Suppressor macrophage treated with lipopolysaccharide for 4 hours (primary cell): ENCODE results near the gene ZNF548.
"Not testable (repeated sequence)": the region's sequence is repeated elsewhere in the genome, so short reads cannot be mapped to it uniquely, and the experiment has no call there.

ENCODE experiments used
- DNase-seq: peaks from one replicate; pipeline ENCODE4 v3.0.0-alpha.2; 2020

The ZNF548 gene

DNA sequence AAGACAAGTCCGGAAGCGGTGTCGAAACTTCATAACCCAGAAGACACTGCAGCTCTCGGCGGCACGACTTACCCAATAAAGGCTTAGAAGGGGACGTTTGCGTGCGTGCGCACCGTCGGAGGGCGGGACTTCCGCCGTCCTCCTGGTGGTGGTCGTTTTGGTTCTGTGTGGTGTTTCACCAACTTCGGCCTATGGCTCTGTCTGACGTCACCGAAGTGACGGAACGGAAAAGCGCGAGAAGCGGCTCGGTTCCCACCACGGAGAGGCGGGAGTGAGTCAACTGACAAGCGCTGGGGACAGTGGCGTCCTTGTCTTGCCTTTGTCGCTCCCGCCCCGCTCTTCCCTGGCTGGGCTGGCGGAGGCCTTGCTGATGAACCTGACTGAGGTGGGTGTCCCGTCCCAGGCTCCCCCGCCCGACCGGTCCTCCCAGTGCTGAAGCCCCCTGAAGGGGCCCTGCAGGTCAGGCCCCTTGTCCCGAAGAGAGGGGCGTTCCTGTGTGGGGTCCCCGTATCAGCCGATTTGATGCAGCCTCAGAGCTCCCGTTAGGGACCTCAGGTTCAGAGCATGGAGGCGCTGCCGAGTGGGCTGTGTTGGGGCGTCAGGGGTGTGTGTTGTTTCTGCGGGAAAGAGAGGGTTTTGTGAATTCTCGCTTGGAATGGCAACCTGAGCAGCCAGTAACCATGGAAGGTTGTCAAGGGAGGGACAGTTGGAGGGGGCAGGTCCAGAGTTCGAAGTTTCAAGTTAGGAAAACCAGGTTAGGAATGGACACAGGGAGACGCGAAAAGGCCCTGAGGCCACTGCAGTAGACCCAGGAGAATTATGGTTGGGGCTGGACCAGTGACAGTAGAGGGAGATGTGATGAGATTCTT, at the start of gene ZNF548:
TSS of gene ZNF548 (plus strand) at position 125 of the 869 bp plus-strand sequence. CDS start at position 371, 246 bp downstream.
- DNase-seq = peak; percentile 97

DNA sequence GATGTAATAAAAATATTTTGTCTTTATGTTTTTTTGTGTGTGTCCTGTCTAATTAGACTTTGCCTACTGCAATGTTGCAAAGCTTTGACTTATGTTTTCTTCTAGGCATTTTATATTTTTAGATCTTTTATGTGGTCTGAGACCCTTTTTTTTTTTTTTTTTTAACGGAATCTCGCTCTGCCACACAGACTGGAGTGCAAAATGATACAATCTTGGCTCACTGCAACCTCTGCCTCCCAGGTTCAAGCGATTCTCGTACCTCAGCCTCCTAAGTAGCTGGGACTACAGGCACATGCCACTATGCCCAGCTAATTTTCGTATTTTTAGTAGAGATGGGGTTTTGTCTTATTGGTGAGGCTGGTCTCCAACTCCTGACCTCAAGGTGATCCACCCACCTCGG, 47.1 kb upstream of the ZNF548 start:
- no peak for DNase-seq

DNA sequence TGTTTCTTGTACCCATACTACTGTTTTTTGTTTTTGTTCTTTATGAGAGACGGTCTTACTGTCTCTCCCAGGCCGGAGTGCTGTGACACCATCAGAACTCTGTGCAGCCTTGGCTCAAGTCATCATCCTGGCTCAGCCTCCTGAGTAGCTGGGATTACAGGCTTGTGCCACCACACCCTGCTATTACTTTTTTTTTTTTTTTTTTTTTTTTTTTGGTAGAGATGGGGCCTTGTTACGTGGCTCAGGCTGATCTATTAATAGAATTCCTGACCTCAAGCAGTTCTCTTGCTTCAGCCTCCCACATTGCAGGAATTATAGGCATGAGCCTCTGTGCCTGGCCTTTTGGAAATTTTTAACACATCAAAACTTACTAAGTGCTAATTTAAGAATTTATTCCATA, 41.5 kb upstream of the ZNF548 start:
- DNase-seq = no peak

DNA sequence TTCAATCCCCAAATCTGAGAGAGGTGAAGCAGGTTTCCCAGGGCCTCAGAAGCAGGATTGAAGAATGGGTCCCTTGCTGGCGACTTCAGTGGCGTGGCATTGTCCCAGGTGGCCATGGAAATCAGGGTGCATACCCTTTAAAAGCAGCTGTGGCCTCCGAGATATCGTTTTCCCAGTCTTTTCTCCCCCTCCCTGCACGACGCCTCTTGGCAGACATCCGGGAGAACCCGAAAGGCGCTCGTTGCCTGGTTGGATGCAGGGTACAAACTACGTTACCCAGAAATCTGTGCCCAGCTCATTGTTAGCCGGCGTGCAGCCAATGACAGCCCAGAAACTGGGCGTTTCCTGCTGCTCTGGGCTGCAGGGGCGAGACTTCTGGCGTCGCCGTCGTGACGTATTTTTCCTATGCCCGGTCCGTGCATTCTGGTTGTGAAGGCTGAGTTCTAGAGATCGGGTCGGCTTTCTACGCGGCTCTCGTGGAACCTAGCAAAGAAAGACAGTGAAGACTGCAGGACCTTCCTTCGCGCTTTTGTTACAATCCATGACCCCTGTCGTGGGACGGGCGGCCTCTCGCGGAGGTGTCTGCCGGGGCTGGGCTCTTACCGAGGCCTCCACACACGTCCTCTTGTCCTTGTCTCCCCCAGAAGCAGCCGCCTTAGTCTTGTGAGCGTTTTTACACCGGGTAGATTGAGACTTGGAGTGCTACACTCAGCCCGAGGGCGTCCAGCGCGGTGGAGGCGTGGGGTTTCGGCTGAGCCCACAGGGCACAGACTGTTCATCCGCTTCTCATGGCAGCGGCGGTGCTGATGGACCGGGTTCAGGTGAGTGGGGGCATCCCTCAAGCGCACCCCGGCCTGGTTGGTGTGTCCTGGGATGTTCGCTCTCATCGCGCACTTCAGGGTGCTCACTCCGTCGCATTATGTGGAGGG, 38.5 kb upstream of the ZNF548 start, which contains the start of gene ZNF304:
TSS of gene ZNF304 (plus strand) at position 395 of the 929 bp plus-strand sequence. CDS start at position 789, 394 bp downstream.
- peak; percentile 92 for DNase-seq

DNA sequence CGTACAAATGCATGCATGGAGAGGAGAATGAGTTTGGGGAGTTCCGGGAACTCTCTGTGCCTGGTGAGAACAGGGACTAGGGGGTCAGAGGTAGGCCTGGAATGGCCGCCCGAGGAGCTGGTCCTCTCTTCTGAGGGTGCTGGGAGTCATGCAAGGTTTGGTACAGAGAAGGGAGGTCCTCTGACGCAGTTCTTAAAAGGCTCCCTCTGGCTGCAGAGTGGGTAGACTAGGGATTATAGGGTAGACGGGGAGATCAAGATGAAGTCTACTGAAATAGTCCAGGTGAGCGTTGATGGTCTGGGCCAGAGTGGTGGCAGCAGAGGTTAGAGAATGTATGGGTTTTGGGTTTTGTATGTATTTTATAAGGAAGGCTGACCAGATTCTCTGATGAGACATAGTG, 37.8 kb upstream of the ZNF548 start:
- DNase-seq = no peak

DNA sequence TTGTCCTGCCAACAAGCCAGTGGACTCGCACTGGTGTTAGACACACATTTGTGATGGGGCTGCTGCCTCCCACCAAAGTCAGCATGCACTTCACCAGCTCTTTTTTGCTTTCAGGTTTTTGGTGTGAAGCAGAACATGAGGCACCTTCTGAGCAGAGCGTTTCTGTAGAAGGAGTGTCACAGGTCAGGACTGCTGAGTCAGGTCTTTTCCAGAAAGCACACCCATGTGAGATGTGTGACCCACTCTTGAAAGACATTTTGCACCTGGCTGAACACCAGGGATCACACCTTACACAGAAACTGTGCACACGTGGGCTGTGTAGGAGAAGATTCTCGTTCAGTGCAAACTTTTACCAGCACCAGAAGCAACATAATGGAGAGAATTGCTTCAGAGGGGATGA, 33.7 kb upstream of the ZNF548 start:
- DNase-seq = no peak

DNA sequence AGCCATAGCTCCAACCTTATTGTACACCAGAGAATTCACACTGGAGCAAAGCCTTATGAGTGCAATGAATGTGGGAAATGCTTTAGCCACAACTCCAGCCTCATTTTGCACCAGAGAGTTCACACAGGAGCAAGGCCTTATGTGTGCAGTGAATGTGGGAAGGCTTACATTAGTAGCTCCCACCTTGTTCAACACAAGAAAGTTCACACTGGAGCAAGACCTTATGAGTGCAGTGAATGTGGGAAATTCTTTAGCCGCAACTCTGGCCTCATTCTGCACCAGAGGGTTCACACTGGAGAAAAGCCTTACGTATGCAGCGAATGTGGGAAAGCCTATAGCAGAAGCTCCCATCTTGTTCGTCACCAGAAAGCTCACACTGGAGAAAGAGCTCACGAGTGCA, 32.2 kb upstream of the ZNF548 start:
- no peak for DNase-seq

DNA sequence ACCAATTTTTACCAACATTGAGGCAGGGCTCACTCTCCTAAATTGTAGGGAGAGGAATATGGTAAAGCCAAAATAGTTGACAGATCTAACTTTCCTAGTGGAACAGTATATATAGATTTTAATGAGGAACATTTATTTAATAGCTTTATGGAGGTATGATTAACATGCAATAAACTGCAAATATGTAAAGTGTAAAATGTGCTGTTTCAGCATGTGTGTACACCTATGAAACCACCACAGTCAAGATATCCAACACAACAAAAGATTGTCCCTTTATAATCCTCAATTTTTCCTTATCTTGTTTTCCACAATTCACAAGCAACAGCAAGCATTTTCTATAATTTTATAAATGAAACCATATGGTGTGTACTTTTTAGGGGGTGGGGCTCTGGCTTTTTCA, 30.4 kb upstream of the ZNF548 start:
- no peak for DNase-seq

DNA sequence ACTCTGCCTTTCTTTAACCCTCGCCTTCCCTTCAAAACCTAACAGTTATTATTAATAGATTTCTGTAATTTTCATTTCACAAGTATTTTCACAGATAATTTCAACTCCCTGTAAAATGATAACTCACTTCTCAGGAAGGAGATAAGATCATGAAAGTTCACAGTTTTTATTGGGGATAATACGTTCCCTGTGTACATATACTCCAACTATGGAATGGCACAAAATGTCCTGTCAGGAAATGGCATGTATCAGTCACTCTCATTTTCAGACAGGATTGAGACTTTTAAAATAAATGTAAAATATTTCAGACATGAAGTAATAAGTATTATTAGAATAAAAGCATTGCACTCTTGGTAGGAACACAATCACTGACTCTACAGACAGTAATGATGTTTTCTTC, 27.2 kb upstream of the ZNF548 start:
- no peak for DNase-seq

DNA sequence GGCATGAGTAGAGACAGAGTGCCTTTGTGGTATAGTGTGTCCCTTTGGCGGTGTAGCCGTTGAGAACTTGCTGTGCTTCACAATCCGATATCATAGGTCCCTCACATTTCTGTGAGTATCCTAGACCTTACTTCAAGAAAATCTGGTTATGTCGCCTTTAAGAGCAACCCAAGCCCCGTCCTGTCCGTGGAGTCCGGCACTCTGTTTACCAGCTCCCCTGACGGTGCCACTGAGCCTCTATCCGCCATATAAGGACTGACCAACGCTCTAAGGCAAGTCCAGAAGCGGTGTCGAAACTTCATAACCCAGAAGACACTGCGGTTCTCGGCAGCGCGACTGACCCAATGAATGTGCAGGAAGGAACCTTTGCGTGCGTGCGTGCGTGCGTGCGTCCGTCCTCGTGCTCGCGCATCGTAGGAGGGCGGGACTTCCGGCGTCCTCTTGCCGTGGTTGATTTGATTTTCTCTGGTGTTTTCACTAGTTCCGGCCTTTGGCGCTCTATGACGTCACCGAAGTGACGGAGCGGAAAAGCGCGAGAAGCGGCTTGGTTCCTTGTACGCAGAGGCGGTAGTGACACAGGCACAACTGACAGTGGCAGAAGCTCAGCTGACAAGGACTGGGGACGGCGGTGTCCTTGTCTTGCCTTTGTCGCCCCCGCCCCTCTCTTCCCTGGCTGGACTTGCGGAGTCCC, 26.5 kb upstream of the ZNF548 start, which contains the start of the genes TRAPPC2B and ZNF547:
TSS of gene TRAPPC2B (plus strand) at position 555 of the 691 bp plus-strand sequence. CDS start 1,283 bp downstream, outside the sequence.
TSS of gene ZNF547 (plus strand) at position 555 of the 691 bp plus-strand sequence. CDS start 5,005 bp downstream, outside the sequence.
- peak; percentile 99 for DNase-seq

DNA sequence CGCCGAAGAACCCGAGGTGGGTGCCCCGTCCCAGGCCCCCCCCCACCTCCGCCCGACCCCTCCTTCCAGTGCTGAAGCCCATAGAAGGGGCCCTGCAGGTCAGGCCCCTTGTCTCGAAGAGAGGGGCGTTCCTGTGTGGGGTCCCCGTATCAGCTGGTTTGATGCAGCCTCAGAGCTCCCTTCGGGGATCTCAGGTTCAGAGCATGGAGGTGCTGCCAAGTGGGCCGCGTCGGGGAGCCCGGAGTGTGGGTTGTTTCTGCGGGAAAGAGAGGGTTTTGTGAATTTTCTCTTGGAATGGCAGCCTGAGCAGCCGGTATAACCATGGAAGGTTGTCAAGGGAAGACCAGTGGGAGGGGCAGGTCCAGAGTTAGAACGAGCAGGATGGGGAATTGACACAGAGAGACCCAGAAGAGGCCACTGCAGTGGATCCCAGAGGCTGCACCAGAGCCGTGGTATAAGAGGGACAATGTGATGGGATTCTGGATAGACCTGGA, 25.9 kb upstream of the ZNF548 start:
- DNase-seq = no peak

DNA sequence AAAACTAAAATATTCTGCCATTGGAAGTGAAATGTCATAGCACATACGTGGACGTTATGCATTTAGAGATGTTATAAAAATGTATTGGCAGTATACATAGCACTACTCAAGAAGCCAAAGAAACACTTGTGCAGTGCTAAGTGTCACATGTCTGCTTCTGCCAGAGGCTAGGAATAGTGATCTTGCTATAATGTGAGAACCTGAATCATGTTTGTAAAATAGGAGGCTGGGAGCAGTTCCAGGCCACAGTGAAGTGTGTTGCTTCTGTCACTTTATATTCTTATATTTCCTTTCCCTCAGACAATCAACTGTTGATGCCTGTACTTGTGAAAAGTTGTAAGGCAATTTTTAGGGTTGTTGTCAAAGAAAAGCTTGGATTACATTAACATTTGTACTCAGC, 22.9 kb upstream of the ZNF548 start:
- DNase-seq = no peak

DNA sequence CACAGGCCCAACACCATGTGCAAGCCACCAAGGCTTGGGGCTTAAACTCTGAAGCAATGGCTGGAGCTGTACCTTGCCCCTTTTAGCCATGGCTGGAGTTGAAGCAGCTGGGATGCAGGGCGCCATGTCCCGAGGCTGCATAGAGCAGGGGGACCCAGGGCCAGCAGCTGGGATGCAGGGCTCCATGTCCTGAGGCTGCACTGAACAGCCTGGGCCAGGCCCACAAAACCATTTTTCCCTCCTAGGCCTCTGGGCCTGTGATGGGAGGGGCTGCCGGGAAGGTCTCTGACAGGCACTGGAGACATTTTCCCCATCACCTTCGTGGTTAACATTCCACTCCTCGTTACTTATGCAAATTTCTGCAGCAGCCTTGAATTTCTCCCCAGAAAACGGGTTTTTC, 15.5 kb upstream of the ZNF548 start:
- DNase-seq = no peak

DNA sequence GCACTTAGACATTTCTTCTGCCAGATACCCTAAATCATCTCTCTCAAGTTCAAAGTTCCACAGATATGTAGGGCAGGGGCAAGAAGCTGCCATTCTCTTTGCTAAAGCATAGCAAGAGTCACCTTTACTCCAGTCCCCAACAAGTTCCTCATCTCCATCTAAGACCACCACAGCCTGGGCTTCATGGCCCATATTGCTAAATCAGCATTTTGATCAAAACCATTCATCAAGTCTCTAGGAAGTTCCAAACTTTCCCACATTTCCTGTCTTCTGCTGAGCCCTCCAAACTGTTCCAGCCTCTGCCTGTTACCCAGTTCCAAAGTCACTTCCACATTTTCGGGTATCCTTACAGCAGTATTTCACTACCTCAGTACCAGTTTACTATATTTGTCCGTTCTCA, 15.0 kb upstream of the ZNF548 start:
- not testable (repeated sequence) for DNase-seq

DNA sequence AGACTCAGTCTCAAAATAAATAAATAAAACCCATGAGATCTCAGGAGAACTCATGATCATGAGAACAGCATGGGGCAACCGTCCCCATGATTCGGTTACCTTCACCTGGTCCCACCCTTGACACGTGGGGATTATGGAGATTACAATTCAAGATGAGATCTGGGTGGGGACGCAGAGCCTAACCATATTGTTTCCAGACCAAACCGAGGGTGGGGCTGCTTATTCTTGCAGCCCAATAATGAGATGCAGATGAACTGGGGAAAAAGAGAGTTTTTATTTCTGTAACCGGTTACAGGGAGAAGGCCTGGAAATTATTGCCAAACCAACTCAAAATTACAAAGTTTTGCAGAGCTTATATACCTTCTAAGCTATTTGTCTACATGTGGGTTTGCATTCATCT, 13.5 kb upstream of the ZNF548 start:
- DNase-seq = no peak

DNA sequence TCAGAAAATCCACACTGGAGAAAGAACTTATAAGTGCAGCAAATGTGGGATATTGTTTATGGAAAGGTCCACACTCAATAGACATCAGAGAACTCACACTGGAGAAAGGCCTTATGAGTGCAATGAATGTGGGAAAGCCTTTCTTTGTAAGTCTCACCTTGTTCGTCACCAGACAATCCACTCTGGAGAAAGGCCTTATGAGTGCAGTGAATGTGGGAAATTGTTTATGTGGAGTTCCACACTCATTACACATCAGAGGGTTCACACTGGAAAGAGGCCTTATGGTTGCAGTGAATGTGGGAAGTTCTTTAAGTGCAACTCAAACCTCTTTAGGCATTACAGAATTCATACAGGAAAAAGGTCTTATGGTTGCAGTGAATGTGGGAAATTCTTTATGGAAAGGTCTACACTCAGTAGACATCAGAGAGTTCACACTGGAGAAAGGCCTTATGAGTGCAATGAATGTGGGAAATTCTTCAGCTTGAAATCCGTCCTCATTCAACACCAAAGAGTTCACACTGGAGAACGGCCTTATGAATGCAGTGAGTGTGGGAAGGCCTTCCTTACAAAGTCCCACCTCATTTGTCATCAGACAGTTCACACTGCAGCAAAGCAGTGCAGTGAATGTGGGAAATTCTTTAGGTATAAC, 12.0 kb upstream of the ZNF548 start:
- DNase-seq = no peak

DNA sequence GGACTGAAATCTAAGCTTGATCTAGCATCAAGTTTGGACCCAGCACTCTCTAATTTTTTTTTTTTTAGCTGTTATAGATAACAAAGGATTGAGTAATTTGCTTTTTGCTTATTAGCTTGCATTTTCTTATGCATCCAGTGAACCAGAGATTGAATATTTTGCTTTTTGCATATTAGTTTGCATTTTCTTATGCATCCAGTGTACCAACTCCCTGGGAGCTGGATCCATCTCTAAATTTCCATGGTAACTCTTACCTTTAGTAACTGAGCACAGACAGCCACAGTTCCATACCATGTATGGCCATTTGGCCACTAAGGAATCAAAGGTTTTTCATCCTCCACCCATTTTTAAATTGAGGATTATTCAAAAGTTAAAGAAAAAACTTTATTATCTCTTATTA, 8.7 kb upstream of the ZNF548 start:
- DNase-seq = no peak

DNA sequence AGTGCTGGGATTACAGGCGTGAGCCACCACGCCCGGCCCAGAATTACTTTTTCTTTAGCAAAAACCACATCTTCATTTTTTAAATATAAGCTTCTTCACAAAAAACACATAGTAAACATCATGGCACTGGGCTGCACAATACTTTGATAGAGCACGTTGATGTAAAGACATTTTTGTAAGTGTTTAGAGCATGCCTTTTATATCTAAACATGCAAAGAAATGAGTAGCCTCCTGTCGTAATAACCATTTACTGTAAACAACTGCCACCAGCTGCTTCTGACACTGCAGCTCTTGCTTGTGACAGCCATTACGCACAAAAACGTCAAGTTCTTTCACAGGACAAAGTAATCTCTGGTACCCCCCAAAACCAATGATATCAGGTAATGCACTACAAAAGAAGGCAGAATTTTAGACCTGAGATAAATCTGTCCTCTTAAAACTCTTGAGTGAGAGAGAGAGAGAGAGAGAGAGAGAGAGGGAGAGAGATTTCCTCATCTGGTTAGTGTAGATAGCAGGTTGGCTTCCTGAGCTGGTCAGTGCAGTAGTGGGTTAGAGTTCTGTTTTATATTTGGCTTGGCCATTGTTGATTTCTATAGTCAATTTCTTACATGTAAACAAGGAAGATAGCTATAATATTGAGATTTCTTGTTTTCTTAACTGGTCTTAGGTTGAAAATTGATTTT, 6.7 kb upstream of the ZNF548 start:
- no peak for DNase-seq

DNA sequence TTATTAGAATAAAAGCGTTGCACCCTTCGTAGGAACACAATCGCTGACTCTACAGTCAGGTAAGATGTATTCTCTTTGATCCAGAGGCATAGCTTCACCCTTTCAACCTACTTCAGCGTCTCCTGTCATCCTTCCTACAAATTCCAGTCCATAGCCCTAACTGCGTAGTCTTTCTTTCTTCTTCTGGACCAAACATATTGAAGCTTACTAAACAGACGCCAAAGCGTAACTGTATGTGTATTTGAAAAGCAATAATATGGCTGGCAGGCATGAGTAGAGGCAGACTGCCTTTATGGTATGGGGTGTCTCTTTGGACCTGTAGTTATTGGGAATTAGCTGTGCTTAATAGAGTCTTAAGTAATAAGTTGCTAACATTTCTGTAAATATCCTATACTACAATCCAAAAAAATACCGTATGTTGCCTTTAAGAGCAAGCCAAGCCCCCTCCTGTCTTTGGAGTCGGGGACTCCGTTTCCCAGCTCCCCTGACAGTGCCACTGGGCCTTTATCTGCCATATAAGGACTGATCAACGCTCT, 392 bp upstream of the ZNF548 start:
- no peak for DNase-seq

DNA sequence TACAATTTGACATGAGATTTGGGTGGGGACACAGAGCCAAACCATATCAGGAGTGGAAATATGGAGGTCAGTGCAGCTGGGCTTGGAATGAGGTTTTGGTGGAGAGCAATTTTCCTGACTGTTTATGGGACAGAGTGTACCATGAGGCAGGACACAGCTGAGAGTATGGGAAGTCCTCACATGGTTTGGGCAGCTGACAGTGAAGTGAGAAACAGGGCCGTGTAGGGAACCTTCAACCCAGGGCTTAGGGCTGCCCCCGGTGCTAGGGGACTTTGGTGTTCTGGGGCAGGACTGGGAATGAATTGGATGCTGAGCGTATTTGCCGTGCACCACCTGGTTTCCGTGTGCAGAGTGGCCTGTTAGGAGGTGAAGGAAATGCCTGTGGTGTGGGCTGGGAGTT, 6.1 kb downstream of the ZNF548 start:
- no peak for DNase-seq

DNA sequence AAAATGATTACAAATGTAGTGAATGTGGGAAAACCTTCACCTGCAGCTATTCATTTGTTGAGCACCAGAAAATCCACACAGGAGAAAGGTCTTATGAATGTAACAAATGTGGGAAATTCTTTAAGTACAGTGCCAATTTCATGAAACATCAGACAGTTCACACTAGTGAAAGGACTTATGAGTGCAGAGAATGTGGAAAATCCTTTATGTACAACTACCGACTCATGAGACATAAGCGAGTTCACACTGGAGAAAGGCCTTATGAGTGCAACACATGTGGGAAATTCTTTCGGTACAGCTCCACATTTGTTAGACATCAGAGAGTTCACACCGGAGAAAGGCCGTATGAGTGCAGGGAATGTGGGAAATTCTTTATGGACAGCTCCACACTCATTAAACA, 9.2 kb downstream of the ZNF548 start:
- DNase-seq = no peak
